H1 (cell line): ENCODE measurements around the gene AGPAT4. TPM values are rescaled to one million over a fixed set of nuclear protein-coding genes. Genes with fewer than 3 reads are reported as not detected.

ENCODE experiments used
- CTCF ChIA-PET: fragments of 300-600 bp; sonication (Branson Sonifier 250); formaldehyde crosslinking; loops from one replicate; lab custom pipeline; 2021; ENCODE audit not compliant: partially characterized antibody; lab: Charles Lee
- POLR2A ChIA-PET: fragments of 300-600 bp; sonication (Branson Sonifier 250); formaldehyde crosslinking; loops from one replicate; lab custom pipeline; 2021; ENCODE audit warnings: inconsistent platforms; ENCODE audit not compliant: partially characterized antibody; lab: Charles Lee
- DNase-seq, 2 experiments: peaks; one replicate each; pipeline versions ENCODE4 v3.0.0 to v3.0.0-alpha.2; 2010 to 2022; ENCODE audit warnings: low spot score in 2 of 2, low read depth in 1 of 2, mixed read lengths in 1 of 2
- FAIRE-seq: peaks from 2 replicates; lab custom pipeline; 2011; peaks lifted over from hg19 to GRCh38; lab: Jason Lieb, UNC
- H2AFZ ChIP-seq: 2 replicates; pipeline ENCODE4 v1.8.1; 2012; ENCODE audit warnings: low read length, inconsistent platforms
- H2AK5ac ChIP-seq: 2 replicates; pipeline ENCODE4 v1.6.1; 2013; ENCODE audit warnings: low read depth, low read length
- H2BK120ac ChIP-seq: replicated peaks from 2 replicates; pipeline ENCODE3; 2013; ENCODE audit warnings: low read depth, low read length, inconsistent platforms
- H2BK12ac ChIP-seq: 2 replicates; pipeline ENCODE4 v1.6.1; 2013; ENCODE audit warnings: low read depth, low read length
- H2BK15ac ChIP-seq: 2 replicates; pipeline ENCODE4 v1.6.1; 2013; ENCODE audit warnings: low read length
- H2BK20ac ChIP-seq: 2 replicates; pipeline ENCODE4 v1.6.1; 2013; ENCODE audit warnings: low read length
- H2BK5ac ChIP-seq: 2 replicates; pipeline ENCODE4 v1.6.1; 2013; ENCODE audit warnings: low read depth, low read length
- H3K14ac ChIP-seq: 2 replicates; pipeline ENCODE4 v1.6.1; 2013; ENCODE audit warnings: inconsistent platforms; ENCODE audit not compliant: insufficient read length
- H3K18ac ChIP-seq: 2 replicates; pipeline ENCODE4 v1.6.1; 2013; ENCODE audit warnings: low read length; ENCODE audit errors: extremely low read depth
- H3K23ac ChIP-seq: 2 replicates; pipeline ENCODE4 v1.6.1; 2013; ENCODE audit warnings: inconsistent platforms; ENCODE audit not compliant: insufficient read length
- H3K23me2 ChIP-seq: 2 replicates; pipeline ENCODE4 v1.6.1; 2013; ENCODE audit warnings: low read depth, low read length
- H3K27ac ChIP-seq: 2 replicates; pipeline ENCODE4 v1.6.1; 2011; ENCODE audit warnings: low read depth, low read length, inconsistent platforms
- H3K27me3 ChIP-seq, 4 experiments: replicated peaks in 1 of 4; 1 replicate in 1 of 4; 2 replicates in 3 of 4; pipeline versions ENCODE4 v1.6.1 to v1.8.1; 2011 to 2013; ENCODE audit warnings: low read length in 3 of 4, mild to moderate bottlenecking in 3 of 4, inconsistent platforms in 2 of 4, mixed read lengths in 2 of 4, moderate library complexity in 1 of 4; ENCODE audit not compliant: control insufficient read depth in 3 of 4, insufficient read depth in 3 of 4; ENCODE audit errors: extremely low read depth in 1 of 4
- H3K36me3 ChIP-seq, 4 experiments: 2 replicates each; pipeline versions ENCODE4 v1.6.1 to v1.8.1; 2011 to 2013; ENCODE audit warnings: mild to moderate bottlenecking in 4 of 4, low read length in 3 of 4, moderate library complexity in 2 of 4, control low read depth in 1 of 4, inconsistent platforms in 1 of 4; ENCODE audit not compliant: insufficient read depth in 4 of 4, control insufficient read depth in 2 of 4
- H3K4ac ChIP-seq: replicated peaks from 2 replicates; pipeline ENCODE3; 2013; ENCODE audit warnings: low read length, low read depth, mixed read lengths, inconsistent platforms; ENCODE audit not compliant: insufficient read length
- H3K4me1 ChIP-seq, 4 experiments: replicated peaks in 1 of 4; 1 replicate in 1 of 4; 2 replicates in 3 of 4; pipeline versions ENCODE4 v1.6.1 to v1.8.1; 2011 to 2013; ENCODE audit warnings: low read length in 3 of 4, inconsistent platforms in 2 of 4, mixed read lengths in 1 of 4; ENCODE audit not compliant: insufficient read depth in 4 of 4, control insufficient read depth in 3 of 4
- H3K4me2 ChIP-seq, 2 experiments: 2 replicates each; pipeline versions ENCODE4 v1.6.1 to v1.8.1; 2011 to 2013; ENCODE audit warnings: low read depth in 2 of 2, low read length in 2 of 2, control low read depth in 1 of 2, inconsistent platforms in 1 of 2, mild to moderate bottlenecking in 1 of 2; ENCODE audit not compliant: insufficient read depth in 1 of 2
- H3K4me3 ChIP-seq, 4 experiments: fragments of 200-600, 300-600 bp in 1 of 4; sonication (generic), shearing (Covaris generic), sonication (Bioruptor Twin) in 1 of 4; 2 replicates each; pipeline versions ENCODE4 v1.5.1 to v1.8.1; 2011 to 2016; ENCODE audit warnings: low read length in 4 of 4, low read depth in 3 of 4, control low read depth in 2 of 4, inconsistent platforms in 2 of 4, mild to moderate bottlenecking in 2 of 4, mixed read lengths in 1 of 4, moderate library complexity in 1 of 4; ENCODE audit not compliant: insufficient read depth in 2 of 4; ENCODE audit errors: extremely low read depth in 1 of 4
- H3K56ac ChIP-seq: replicated peaks from 2 replicates; pipeline ENCODE3; 2013; ENCODE audit warnings: low read depth, mild to moderate bottlenecking, mixed read lengths, low read length, inconsistent platforms; ENCODE audit not compliant: insufficient read length
- H3K79me1 ChIP-seq: 2 replicates; pipeline ENCODE4 v1.6.1; 2013; ENCODE audit warnings: low read depth, low read length, control low read depth
- H3K79me2 ChIP-seq, 2 experiments: 2 replicates each; pipeline versions ENCODE4 v1.6.1 to v1.8.1; 2012 to 2013; ENCODE audit warnings: low read length in 2 of 2, mild to moderate bottlenecking in 2 of 2, inconsistent platforms in 1 of 2; ENCODE audit not compliant: insufficient read depth in 2 of 2, control insufficient read depth in 1 of 2
- H3K9ac ChIP-seq, 4 experiments: replicated peaks in 1 of 4; 1 replicate in 1 of 4; 2 replicates in 3 of 4; pipeline versions ENCODE4 v1.6.1 to v1.8.1; 2011 to 2013; ENCODE audit warnings: low read depth in 3 of 4, low read length in 3 of 4, control low read depth in 2 of 4, mild to moderate bottlenecking in 2 of 4, moderate library complexity in 2 of 4, inconsistent platforms in 1 of 4; ENCODE audit errors: extremely low read depth in 1 of 4
- H3K9me3 ChIP-seq, 2 experiments: 2 replicates each; pipeline versions ENCODE4 v1.6.1 to v1.8.1; 2012 to 2013; ENCODE audit warnings: mild to moderate bottlenecking in 2 of 2, moderate library complexity in 2 of 2, control low read depth in 1 of 2, inconsistent platforms in 1 of 2, low read depth in 1 of 2, low read length in 1 of 2, mixed read lengths in 1 of 2; ENCODE audit not compliant: insufficient read depth in 2 of 2
- H4K20me1 ChIP-seq, 2 experiments: replicated peaks in 1 of 2; 2 replicates each; pipeline versions ENCODE3 to v1.8.1; 2011 to 2013; ENCODE audit warnings: inconsistent platforms in 2 of 2, low read length in 2 of 2, mild to moderate bottlenecking in 1 of 2; ENCODE audit not compliant: insufficient read depth in 2 of 2, control insufficient read depth in 1 of 2
- H4K5ac ChIP-seq: 2 replicates; pipeline ENCODE4 v1.6.1; 2013; ENCODE audit warnings: low read length, low read depth, mixed read lengths, inconsistent platforms; ENCODE audit not compliant: insufficient read length
- H4K8ac ChIP-seq: 2 replicates; pipeline ENCODE4 v1.8.0; 2013; ENCODE audit warnings: mild to moderate bottlenecking, moderate library complexity, low read length, inconsistent platforms; ENCODE audit not compliant: insufficient read depth; ENCODE audit errors: extremely low read depth
- H4K91ac ChIP-seq: replicated peaks from 2 replicates; pipeline ENCODE3; 2013; ENCODE audit warnings: low read length, mixed read lengths, inconsistent platforms; ENCODE audit not compliant: insufficient read length
- GTF2F1 ChIP-seq: IDR thresholded peaks from 2 replicates; pipeline ENCODE4 v1.6.1; 2012; ENCODE audit warnings: low read depth, low read length, improper control_type of control experiment, borderline replicate concordance
- POLR2A ChIP-seq, 2 experiments: IDR thresholded peaks; 1 replicate in 1 of 2; 2 replicates in 1 of 2; pipeline ENCODE4 v1.6.1; 2011; ENCODE audit warnings: low read depth in 2 of 2, low read length in 2 of 2, mild to moderate bottlenecking in 2 of 2; ENCODE audit errors: control extremely low read depth in 1 of 2
- WGBS, 2 experiments: shearing (Covaris generic) in 1 of 2; methylation state at CpG; one replicate each; pipeline versions ENCODE4 v1.1.6 to v1.1.7; 2013 to 2015; ENCODE audit warnings: low lambda C conversion rate in 2 of 2, mixed read lengths in 2 of 2, inconsistent platforms in 1 of 2, low coverage in 1 of 2, missing lambda C conversion rate in 1 of 2; ENCODE audit not compliant: insufficient replicate concordance in 2 of 2, insufficient coverage in 1 of 2, insufficient read length in 1 of 2; ENCODE audit errors: extremely low coverage in 1 of 2, missing lambda C conversion rate in 1 of 2; 5-methylcytosine and 5-hydroxymethylcytosine counted together
- polyA plus RNA-seq, 7 experiments: library from polyadenylated mRNA; depleted of rRNA in 3 of 7; stranded (reverse) in 5 of 7; unstranded in 2 of 7; fragments of >200 nt in 5 of 7; fragments of 200-250 nt in 2 of 7; gene quantifications; 1 replicate in 5 of 7; 2 replicates in 1 of 7; 4 replicates in 1 of 7; pipeline versions ENCODE4 v1.2.1 to v1.2.3, GENCODE V29; 2011 to 2013; ENCODE audit warnings: missing spikeins in 2 of 7, mixed read lengths in 2 of 7
- total RNA-seq: library from RNA; stranded (reverse); fragmentation: NEBNext Ultra II Directional; extraction: Animal tissue kit (Norgen Biotek cat#: 25700); gene quantifications from 2 replicates; pipeline ENCODE4 v1.2.1, GENCODE V29; 2021

AGPAT4 gene
- total and polyA plus RNA-seq, 2 of the 8 experiments (the other 6 are each of a cell fraction or from before 2014, with no cell fraction given): 13.5 to 23.8 TPM

GRCh38 chr6:161132384-161132783 lies 141.5 kb downstream of the AGPAT4 start:
- Histone ChIP-seq H3K4me1 (no peaks in the 10 kb centered on the region), H2BK20ac (no peak overlapping the region), H3K23me2 (no peaks in the 10 kb centered on the region), H4K5ac (no peak overlapping the region), H2AK5ac (no peak overlapping the region), H2BK120ac (no peak overlapping the region), H4K91ac (no peak overlapping the region), H4K20me1 (peaks cover 0 to 2% of the 10 kb centered on the region in 2 experiments), H3K4ac (no peak overlapping the region), H3K18ac (no peak overlapping the region), H3K14ac (no peak overlapping the region), H2BK5ac (no peak overlapping the region), H3K27me3 (no peaks in the 10 kb centered on the region), H3K79me1 (no peaks in the 10 kb centered on the region), H3K4me3 (no peak overlapping the region), H4K8ac (no peak overlapping the region), H3K79me2 (no peaks in the 10 kb centered on the region), H3K56ac (no peak overlapping the region), H3K4me2 (no peak overlapping the region), H2BK15ac (no peak overlapping the region), H3K27ac (no peak overlapping the region), H2BK12ac (no peak overlapping the region), H3K36me3 (peaks cover under 1 to 47% (median 22%) of the 10 kb centered on the region in 4 experiments; a peak in 6 of 8 replicates), H2AFZ (no peak overlapping the region), H3K23ac (no peak overlapping the region), H3K9me3 (peaks cover 12 to 19% of the 10 kb centered on the region in 2 experiments), H3K9ac (no peak overlapping the region)
- ChIA-PET POLR2A (no interaction called here), CTCF (interaction anchor here (0.9 to 2.7 kb wide), 7 partner anchors 14 to 381 kb away, joined by 3 to 15 read pairs (median 5); no protein-coding TSS in a partner anchor)
- FAIRE-seq (no peak), DNase-seq (no peak)
- 89% methylated on average over 11 of the region's 11 CpGs; no CpG with 5 or more reads in 1 of the 2 experiments for WGBS, 2 experiments
- TF ChIP-seq POLR2A (IDR thresholded peaks at IDR 0.05; ENCODE audit: control extremely low read depth in 1 of 2, low read depth in 2 of 2, low read length in 2 of 2): 0 out of 3 replicates have a peak, but pooled peaks of 1 of the 2 experiments have one; percentile 13
- no peak for TF ChIP-seq GTF2F1
